Stimulated activated CD4-positive, alpha-beta T cell treated with anti-CD3 and anti-CD28 coated beads, TNF-alpha, amount 100 ng/mL, for 1 hour (primary cell): ENCODE results near the gene ZNF821.
"Not testable (repeated sequence)": the region's sequence is repeated elsewhere in the genome, so short reads cannot be mapped to it uniquely, and the experiment has no call there.

Source experiments
- DNase-seq, 3 donors: peaks; one replicate each; pipeline ENCODE4 v3.0.0-alpha.2; 2020; ENCODE audit warnings: low read depth in 3 of 3, low spot score in 1 of 3

ZNF821 gene, protein sequence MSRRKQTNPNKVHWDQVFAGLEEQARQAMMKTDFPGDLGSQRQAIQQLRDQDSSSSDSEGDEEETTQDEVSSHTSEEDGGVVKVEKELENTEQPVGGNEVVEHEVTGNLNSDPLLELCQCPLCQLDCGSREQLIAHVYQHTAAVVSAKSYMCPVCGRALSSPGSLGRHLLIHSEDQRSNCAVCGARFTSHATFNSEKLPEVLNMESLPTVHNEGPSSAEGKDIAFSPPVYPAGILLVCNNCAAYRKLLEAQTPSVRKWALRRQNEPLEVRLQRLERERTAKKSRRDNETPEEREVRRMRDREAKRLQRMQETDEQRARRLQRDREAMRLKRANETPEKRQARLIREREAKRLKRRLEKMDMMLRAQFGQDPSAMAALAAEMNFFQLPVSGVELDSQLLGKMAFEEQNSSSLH

DNA sequence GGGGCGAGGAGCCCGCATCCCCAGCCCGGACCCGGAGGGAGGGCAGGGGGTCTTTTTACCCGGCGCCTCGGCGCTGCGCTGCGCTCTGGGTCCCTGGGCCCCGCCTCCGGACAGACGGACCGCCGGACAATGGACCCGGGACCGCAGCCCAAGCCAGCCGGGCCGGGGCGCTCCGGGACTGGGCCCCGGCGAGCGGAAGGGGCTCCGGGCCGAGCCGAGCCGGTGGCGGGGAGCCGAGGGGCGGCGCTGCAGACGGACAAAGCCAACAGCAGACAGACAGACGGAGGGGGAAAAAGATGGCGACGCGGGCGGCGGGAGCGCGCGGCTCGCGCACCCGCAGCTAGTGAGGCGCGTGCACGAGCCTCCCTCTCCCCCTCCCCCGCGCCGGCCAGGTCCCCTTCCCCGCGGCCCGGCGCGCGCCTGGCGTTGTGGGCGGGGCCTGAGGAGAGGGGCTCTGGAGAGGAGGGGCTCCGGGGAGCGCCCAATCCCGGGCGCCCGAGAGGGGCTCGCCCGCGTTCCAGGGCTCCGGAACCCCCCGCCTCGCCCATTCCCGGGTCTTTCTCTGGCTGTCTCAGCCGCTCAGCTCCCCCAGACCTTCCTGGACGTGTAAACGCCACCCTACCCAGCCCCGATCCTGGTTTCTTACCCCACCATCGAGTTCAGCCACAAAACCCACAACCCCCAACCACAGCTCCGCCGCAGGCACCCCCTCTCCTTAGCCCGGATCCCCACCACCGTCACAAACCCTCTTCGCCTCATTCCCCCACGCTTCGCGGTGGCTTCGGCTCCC, at the start of gene ZNF821:
ZNF821 (minus strand) TSS at position 334 of the 790 bp plus-strand sequence. CDS start 4,236 bp downstream, outside the sequence.
- DNase-seq = peak; percentile 20 to 59 (median 37)

DNA sequence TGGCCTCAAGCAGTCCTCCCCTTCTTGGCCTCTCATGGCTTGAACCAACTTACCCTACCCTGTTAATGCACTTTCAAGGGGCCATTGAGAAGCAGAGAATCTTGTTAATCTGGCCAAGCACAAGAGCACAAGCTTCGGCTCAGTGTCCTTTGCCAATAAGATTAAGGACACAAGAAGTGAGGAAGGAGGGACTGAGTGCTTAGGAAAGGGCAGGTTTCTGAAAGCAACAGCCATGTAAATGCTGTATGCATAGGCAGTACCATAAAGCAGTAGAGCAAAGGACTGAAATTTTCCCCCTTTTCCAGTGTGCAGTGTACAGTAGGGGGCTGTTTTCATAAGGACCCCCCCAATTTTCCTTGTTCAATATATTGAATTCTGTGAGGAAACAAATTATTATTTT, 49.0 kb upstream of the ZNF821 start:
- DNase-seq = no peak

DNA sequence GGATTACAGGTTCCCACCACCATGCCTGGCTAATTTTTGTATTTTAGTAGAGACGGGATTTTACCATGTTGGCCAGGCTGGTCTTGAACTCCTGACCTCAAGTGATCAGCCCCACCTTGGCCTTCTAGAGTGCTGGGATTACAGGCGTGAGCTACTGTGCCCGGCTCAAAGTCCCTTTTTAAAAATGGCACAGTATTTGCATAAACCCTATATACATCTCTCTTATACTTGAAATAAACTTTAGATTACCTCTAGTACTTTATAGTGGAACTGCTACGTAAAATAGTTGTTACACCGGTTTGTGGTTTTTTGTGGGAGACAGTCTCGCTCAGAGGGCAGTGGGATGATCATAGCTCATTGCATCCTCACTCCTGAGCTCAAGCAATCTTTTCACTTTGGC, 47.6 kb upstream of the ZNF821 start:
- DNase-seq = no peak

DNA sequence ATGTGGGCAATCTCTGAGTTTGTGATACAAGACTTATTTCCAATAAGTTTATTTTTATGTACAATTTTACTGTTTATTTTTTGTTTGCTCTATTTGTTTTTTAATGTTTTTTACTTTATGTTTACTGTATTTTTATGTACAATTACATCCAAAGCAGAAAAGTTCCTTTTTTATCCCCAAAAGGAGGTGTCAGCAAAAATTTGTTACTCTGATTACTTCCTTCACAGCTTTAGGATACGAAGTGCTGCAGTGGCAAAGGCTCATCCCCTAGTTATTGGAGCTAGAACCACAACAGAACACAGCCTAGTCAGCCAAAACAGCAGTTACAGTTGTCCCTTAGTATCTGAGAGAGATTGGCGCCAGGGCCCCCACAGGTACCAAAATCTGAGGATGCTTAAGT, 47.0 kb upstream of the ZNF821 start:
- no peak for DNase-seq

DNA sequence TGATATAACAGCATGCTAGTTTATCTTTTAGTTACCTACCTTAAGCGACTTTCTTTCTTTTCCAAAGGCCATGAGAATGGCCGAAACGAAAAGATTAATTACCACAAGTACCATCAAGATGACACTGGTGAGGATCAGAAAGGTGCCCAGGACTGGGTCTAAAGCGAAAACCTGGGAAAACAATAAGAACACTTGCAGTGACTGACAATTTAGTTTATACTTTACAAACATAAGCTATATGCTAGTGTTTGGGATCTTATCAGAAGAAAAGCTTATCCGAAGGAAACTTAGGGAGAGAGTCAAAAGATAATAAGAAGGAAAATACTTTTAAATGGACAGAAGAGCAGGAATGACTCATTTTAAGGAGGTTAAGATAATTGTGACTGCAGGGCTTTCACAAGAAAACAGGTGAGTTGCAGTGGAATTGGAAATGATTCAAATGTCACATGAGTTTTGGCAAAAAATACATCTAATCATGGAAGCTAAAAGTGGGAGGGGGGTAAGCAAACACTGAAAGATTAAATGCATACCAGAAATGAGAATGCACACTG, 46.1 kb upstream of the ZNF821 start:
- no peak for DNase-seq

DNA sequence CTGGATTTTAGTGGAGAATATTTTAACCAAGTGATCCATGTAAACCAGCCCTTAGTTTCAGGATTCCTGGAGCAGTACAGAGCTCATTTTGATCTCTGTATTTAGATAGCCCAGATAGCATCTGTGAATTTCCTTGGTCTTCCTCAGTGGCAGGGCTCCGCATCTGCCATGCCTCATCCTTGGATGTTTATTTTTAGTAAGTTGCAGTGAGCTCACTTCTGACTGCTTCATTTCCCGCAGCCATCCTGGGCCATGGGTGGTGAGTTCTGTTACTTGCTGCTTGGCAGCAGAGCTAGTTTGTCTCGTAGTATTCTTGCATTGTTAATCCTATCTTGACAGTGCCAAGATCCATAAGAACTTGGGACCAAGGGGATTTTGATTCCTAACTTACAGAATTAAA, 45.1 kb upstream of the ZNF821 start:
- DNase-seq = no peak

DNA sequence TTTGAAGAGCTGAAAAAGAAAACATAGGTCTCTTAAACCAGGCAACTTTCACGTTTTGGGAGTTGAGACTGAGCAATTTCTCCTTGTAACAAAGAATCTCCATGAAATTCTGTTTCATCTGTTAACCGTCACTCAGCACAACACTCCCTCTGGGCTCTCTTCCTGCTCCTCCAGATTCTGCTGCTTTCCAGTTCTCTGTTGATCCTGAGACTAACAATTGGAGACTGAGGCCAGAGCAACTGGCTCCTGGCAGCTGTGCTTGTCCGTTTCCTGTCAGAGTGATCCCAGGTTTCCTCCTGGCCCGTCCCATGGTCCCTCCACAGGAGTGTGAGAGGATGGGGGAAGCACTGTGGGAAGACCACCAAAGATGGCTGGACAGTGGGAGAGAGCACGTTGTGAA, 43.8 kb upstream of the ZNF821 start:
- no peak for DNase-seq

DNA sequence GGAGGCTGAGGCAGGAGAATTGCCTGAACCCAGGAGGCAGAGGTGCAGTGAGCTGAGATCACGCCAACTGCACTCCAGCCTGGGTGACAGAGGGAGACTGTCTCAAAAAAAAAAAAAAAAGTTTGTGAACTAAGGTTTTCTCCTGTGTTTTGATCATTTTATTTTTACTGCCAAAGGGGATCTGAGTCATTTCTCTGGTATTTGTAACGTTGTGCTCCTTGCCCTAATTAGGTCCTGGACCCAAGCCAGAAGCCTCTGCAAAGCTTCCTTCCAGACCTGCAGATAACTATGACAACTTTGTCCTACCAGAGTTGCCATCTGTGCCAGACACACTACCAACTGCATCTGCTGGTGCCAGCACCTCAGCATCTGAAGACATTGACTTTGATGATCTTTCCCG, 43.4 kb upstream of the ZNF821 start:
- no peak for DNase-seq

DNA sequence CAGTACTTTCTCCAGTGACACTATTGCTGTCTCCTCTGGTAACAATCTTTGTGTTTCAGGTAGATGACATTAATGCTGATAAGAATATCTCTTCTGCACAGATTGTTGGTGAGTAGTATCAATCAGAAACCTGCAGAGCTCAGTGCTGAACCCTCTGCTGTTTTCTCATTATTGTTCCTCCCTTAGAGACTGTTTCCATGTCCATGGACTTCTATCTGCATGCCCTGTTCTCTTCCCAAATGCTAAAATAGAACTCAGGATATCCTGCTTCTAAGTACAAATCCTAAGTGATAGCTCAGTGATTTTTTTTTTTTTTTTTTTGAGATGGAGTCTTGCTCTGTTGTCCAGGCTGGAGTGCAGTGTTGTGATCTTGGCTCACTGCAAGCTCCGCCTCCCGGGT, 40.7 kb upstream of the ZNF821 start:
- DNase-seq = no peak

DNA sequence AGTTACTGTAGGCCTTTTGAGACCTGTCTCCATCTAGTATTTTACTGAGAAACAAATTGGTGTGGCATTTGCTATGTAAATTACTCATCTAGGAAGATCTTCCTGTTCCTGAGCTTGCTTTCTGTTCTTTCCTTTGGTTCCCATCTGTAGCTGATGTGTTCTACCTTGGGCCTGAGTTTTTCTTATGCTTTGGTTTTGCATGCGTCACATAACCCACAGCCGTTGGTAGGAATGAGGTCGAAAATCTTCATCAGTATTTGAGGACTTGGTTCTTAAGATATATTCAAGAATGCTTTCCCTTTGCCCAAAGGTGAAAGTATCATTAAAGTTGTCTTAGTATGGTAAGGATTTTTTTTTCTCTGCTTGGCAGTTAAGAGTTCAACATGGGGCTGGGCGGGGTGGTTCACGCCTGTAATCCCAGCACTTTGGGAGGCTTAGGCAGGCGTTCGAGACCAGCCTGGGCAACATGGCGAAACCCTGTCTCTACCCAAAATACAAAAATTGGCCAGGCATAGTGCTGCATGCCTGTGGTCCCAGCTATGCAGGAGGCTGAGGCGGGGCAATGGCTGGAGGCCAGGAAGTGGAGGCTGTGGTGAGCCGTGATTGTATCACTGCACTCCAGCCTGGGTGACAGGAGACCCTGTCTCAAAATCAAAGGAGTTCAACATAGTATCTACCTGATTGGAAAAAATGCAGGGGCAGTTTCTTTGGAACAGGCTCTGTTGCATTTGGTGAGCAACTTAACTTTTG, 40.1 kb upstream of the ZNF821 start:
- no peak for DNase-seq

DNA sequence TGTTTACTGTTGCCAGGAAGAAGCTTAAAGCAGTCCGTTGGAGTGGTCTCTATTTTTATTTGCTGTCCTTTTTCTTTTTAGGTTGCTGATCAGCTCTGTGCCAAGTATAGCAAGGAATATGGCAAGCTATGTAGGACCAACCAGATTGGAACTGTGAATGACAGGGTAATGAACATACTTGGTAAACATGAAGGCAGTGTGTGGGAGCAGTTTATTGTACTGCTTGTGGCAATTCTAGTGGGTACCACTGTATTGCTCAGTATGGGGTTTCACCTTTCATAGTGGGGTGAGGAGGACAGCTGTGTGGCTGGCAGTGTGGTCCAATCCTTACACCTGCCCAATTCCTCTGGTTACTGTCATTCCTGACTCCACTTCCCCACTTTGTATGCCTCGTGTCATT, 36.7 kb upstream of the ZNF821 start:
- DNase-seq = no peak

DNA sequence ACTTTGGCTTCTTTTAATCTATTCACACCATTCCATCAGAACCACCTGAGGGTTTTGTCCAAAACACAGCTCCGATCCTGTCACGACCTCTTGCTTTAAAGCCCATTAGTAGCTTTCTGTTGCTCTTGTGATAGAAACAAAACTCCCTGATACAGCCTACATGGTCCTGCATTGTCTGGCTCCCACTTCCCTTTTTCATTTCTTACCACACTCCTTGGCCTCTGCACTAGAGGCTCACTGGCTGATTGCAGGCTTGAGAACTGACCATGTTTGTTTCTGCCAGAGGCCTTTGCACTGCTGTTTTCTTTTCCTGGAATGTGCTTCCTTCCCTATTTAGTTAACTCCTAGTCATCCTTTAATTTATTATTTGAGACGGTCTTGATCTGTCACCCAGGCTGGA, 35.1 kb upstream of the ZNF821 start:
- DNase-seq = no peak

DNA sequence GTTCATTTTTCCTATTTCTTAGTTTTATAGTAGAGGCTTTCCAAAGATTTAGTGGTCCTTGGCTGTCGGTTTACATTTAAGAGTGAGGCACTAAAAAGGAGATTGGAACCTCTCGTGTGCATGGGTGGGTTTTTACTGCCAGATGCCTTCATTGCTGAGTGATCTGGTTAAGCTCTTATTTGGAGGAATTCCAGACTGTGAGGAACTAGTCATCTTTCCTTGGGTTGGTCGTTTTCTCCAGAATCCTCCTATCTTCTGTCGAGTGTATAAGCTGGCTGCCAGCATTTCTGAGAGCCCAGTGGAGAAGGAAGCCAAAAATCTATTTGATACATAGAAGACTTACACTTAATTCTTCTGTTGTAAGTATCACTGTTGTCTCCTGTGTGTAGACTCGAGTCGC, 33.9 kb upstream of the ZNF821 start:
- no peak for DNase-seq

DNA sequence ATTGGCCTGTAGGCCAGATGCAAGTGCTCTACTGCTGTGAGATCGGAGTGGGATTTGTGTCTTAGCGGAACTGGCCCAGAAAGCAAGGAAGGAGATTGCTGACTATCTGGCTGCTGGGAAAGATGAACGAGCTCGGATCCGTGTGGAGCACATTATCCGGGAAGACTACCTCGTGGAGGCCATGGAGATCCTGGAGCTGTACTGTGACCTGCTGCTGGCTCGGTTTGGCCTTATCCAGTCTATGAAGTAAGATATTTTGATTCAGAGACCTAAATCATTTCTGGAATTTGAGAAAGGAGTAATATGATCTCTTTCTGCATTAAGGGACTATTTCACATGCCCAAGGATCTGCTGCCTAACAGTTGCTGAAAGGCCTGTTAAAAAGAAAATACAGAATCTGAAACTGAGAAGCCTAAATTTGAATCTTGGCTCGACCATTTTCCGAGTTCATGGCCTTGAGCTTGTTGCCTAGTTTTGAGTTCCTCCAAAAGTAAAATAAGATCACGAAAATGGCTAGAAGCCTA, 32.5 kb upstream of the ZNF821 start:
- no peak for DNase-seq

DNA sequence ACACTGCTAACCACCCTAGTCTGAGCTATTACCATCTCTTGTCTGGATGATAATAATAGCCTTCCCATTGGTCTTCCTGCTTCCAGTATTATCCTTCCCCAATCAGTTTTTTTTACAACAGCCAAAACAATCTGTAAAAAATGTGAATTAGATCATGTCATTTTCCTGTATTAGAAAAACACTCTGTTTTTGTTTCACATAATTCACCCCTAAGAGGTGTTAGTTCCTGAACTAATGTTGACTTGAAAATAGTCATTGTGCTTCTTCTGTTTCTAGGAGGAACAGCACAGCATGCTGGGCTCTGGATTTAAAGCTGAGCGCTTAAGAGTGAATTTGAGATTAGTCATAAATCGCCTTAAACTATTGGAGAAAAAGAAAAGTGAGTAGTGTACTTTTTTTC, 31.4 kb upstream of the ZNF821 start:
- no peak for DNase-seq

DNA sequence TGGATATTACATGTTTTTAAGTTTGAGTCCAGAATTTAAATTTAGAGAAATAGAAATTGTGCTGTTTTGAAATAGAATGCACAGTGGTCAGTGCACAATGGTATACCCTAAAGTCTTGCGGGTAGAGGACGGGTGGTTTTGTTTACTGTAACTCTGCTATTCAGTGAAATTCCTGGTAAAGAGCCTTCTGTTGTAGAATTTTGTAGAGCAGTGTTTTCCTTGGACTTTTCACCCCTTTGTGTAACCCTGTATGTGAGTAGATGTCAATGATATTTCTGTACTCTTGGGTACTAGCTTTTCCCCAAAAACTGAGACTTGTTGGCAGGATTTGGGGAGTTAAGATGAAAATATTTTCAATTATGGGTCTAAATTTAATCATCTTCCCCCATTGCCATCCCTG, 30.8 kb upstream of the ZNF821 start:
- no peak for DNase-seq

DNA sequence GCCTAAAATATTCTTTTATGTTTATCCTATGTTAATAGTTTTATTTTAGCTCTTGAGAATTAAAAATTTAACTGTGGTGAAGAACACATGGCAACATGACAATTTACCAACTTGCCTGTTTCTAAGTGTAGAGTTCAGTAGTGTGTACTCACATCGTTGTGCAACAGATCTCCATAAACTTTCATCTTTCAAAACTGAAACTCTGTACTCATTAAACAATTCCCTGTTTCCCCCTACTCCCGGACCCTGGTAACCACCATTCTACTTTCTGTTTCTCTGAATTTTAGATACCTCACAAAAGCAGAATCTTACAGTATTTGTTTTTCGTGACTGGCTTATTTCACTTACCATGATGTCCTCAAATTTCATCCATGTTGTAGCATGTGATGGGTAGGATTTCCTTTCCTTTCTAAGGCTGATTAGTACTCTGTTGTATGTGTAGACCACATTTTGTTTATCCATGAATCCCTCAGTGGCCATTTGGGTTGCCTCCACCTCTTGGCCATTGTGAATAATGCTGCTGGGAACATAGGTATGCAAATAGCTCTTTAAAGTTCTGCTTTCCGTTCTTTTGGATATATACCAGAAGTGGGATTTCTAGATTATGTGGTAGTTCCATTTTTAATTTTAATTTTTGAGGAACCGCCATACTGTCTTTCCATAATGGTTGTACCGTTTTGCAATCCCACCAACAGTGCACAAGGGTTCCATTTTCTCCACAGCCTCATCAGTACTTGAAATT, 28.7 kb upstream of the ZNF821 start:
- no peak for DNase-seq

DNA sequence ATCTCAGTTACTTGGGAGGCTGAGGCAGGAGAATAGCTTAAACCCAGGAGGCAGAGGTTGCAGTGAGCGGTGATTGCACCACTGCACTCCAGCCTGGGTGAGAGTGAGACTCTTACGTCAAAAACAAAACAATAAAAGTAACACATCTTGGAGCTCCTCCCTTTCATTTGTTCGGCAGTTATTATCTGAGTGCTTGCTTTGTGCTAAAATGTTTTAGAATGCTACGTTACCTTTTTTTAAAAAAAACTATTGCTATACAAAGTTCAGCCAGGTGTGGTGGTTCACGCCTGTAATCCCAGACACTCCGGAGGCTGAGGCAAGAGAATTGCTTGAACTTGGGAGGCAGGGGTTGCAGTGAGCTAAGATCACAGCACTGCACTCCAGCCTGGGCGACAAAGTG, 27.1 kb upstream of the ZNF821 start:
- no peak for DNase-seq

DNA sequence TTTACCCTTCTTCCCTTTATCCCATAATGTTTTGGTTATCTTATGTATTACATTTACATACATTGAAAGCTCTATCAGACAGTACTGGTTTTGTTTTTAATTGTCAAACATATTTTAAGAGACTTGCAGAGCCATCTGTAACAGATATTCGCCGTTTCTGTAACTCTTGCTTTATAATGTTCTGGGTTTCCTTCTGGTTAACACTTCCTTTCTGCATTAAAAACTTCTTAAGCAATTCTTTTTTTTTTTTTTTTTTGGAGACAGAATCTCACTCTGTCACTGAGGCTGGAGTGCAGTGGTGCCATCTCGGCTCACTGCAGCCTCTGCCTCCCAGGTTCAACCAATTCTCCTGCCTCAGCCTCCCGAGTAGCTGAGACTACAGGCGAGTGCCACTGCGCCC, 21.8 kb upstream of the ZNF821 start:
- DNase-seq = not testable (repeated sequence)

DNA sequence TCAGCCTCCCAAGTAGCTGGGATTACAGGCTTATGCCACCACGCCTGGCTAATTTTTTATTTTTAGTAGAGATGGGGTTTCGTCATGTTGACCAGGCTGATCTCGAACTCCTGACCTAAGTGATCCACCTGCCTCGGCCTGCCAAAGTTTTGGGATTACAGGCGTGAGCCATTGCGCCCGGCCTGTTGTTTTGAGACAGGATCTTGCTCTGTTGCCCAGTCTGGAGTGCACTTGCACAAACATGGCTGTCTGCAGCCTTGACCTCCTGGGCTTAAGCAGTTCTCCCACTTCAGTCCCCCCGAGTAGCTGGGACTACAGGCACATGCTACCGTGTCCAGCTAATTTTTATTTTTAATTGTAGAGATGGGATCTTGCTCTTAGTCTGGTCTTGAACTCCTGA, 20.3 kb upstream of the ZNF821 start:
- no peak for DNase-seq

DNA sequence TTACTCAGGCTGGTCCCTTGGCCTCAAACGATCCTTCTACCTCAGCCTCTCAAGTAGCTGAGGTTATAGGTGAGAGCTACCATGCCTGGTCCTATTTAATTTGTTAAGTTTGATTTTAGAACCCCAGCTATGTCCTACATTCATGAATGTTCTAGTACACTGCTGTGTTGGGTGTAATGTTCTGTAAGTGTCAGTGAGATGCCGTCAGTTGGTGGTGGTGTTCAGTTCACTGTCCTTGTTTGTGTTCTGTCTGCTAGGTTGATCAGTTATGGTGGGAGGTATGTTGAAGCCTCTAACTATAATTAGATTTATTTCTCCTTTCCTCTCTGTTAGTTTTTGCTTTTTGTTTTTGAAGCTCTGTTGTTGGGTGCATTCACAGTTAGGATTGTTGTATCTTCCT, 19.6 kb upstream of the ZNF821 start:
- no peak for DNase-seq
